Spleen (tissue), 11 donors: Measurements from ENCODE around the gene SIDT2. TPM values are rescaled to one million over a fixed set of nuclear protein-coding genes. Genes with fewer than 3 reads are reported as not detected.
A peak's percentile ranks its signal among the peaks of the same experiment; 100 is the strongest.

ENCODE experiments used
- DNase-seq: peaks from one replicate; pipeline ENCODE4 v3.0.0-alpha.2; 2020
- H3K27ac ChIP-seq, 8 donors: fragments of 200-600 bp; sonication (generic) in 7 of 8; 1 replicate in 4 of 8; 2 replicates in 4 of 8; pipeline versions ENCODE4 v1.5.0 to v1.8.0; 2016 to 2021; ENCODE audit warnings: inconsistent platforms in 4 of 8, mild to moderate bottlenecking in 4 of 8, moderate library complexity in 1 of 8
- H3K27me3 ChIP-seq, 7 donors: fragments of 200-600 bp; sonication (generic) in 6 of 7; replicated peaks in 1 of 7; 1 replicate in 4 of 7; 2 replicates in 3 of 7; pipeline versions ENCODE4 v1.5.0 to v1.8.0; 2016 to 2021; ENCODE audit warnings: inconsistent platforms in 3 of 7, mild to moderate bottlenecking in 1 of 7
- H3K36me3 ChIP-seq, 6 donors: fragments of 200-600 bp; sonication (generic) in 5 of 6; 1 replicate in 4 of 6; 2 replicates in 2 of 6; pipeline versions ENCODE4 v1.5.0 to v1.8.0; 2016 to 2021; ENCODE audit warnings: inconsistent platforms in 2 of 6
- H3K4me1 ChIP-seq, 6 donors: fragments of 200-600 bp; sonication (generic) in 5 of 6; 1 replicate in 3 of 6; 2 replicates in 3 of 6; pipeline versions ENCODE4 v1.5.0 to v1.8.0; 2016 to 2021; ENCODE audit warnings: inconsistent platforms in 3 of 6
- H3K4me3 ChIP-seq, 8 donors: fragments of 200-600 bp; sonication (generic) in 7 of 8; 1 replicate in 4 of 8; 2 replicates in 4 of 8; pipeline versions ENCODE4 v1.5.0 to v1.8.0; 2016 to 2021; ENCODE audit warnings: inconsistent platforms in 4 of 8, mild to moderate bottlenecking in 4 of 8, moderate library complexity in 2 of 8
- H3K9me3 ChIP-seq, 8 donors: fragments of 200-600 bp; sonication (generic) in 7 of 8; 1 replicate in 4 of 8; 2 replicates in 4 of 8; pipeline versions ENCODE4 v1.5.0 to v1.8.0; 2016 to 2021; ENCODE audit warnings: inconsistent platforms in 4 of 8
- CTCF ChIP-seq, 11 experiments: fragments of 200-600 bp in 7 of 11; fragments of 450-650 bp in 4 of 11; sonication (generic) in 4 of 11; IDR thresholded peaks in 8 of 11; conservative IDR thresholded peaks in 3 of 11; 1 replicate in 7 of 11; 2 replicates in 4 of 11; pipeline versions ENCODE4 v1.4.0 to v1.8.0; 2016 to 2021; ENCODE audit warnings: antibody characterized with exemption in 11 of 11, inconsistent platforms in 4 of 11, mild to moderate bottlenecking in 1 of 11
- POLR2A ChIP-seq, 3 donors: fragments of 450-650 bp; IDR thresholded peaks; one replicate each; pipeline ENCODE4 v1.5.1; 2017; ENCODE audit warnings: antibody characterized with exemption in 3 of 3, mild to moderate bottlenecking in 1 of 3
- POLR2AphosphoS5 ChIP-seq, 3 donors: sonication (generic); formaldehyde crosslinking; IDR thresholded peaks; one replicate each; pipeline ENCODE4 v1.5.1; 2017; ENCODE audit warnings: antibody characterized with exemption in 3 of 3
- WGBS, 5 donors: extraction: QIAGEN DNeasy Blood & Tissue Kit in 3 of 5; methylation state at CpG; one replicate each; pipeline versions ENCODE4 v1.1.5 to v1.1.7; 2013 to 2018; 5-methylcytosine and 5-hydroxymethylcytosine counted together
- intact Hi-C: fragments of 100-400 bp; cut with DNase I; formaldehyde crosslinking; loops from one replicate; pipeline ENCODE4 v1.15.0; 2023; ENCODE audit warnings: low total_unique reads
- polyA plus RNA-seq, 3 donors: library from polyadenylated mRNA; stranded (reverse); fragments of 200-250 nt; gene quantifications; one replicate each; pipeline ENCODE4 v1.2.1, GENCODE V29; 2013
- total RNA-seq, 7 donors: library from RNA; depleted of rRNA in 3 of 7; stranded (reverse); fragments of >200 nt in 3 of 7; fragmentation: NEBNext Ultra II Directional in 4 of 7; extraction: Animal tissue kit (Norgen Biotek cat#: 25700) in 4 of 7; gene quantifications; one replicate each; pipeline versions ENCODE4 v1.1.0 to v1.2.1, GENCODE V29; 2016 to 2021
- donor health status: healthy with polysubstance abuse.
- donor health status: DM: no; HTN: no; CAD: no; lungs with moderate emphysema.
- donor health status: DM: no; HTN: no; CAD: no.
- donor health status: Bipolar disorder and iron deficiency.
- donor health status: healthy.
- donor health status: DM: no; HTN: no; CAD: no.
- donor health status: DM: yes; HTN: yes; CAD: no.

SIDT2 gene
- total and polyA plus RNA-seq, 10 donors, result 21.3 to 83.8 (median 51.8) TPM

GRCh38 chr11:117202386-117203068 is 24.0 kb downstream of the SIDT2 start:
- intact Hi-C loops, result no loop called here
- peak overlapping the region in 6 of 8 donors; percentile 1 to 81 (median 78) for H3K27ac ChIP-seq
- TF ChIP-seq CTCF (IDR thresholded peaks at IDR 0.05 in 8 of 11, conservative IDR thresholded peaks at IDR 0.05 in 3 of 11) (no peak), POLR2A (IDR thresholded peaks at IDR 0.05) (no peak), POLR2AphosphoS5 (IDR thresholded peaks at IDR 0.05) (no peak)
- H3K36me3 ChIP-seq, result peaks cover 0 to 62% (median 25%) of the 10 kb centered on the region in 6 donors
- H3K9me3 ChIP-seq, result no peaks in the 10 kb centered on the region
- peaks cover 0 to 65% (median 19%) of the 10 kb centered on the region in 6 donors for H3K4me1 ChIP-seq
- peaks cover 0 to 5% (median 0%) of the 10 kb centered on the region in 7 donors for H3K27me3 ChIP-seq
- no peak for DNase-seq
- WGBS, 5 donors, result 84 to 96% (median 92%) methylated on average over 7 of the region's 7 CpGs
- H3K4me3 ChIP-seq, result peak overlapping the region in 5 of 8 donors; percentile 28 to 57 (median 41)

GRCh38 chr11:117203069-117203407 is 24.5 kb downstream of the SIDT2 start:
- peaks cover 0 to 61% (median 19%) of the 10 kb centered on the region in 6 donors for H3K4me1 ChIP-seq
- WGBS, 5 donors, result 93 to 99% (median 98%) methylated on average over 9 to 10 of the region's 10 CpGs
- H3K27ac ChIP-seq, result peak overlapping the region in 5 of 8 donors; percentile 26 to 81 (median 78)
- DNase-seq, result no peak
- peaks cover 0 to 59% (median 25%) of the 10 kb centered on the region in 6 donors for H3K36me3 ChIP-seq
- intact Hi-C loops, result no loop called here
- TF ChIP-seq POLR2A (IDR thresholded peaks at IDR 0.05) (no peak), POLR2AphosphoS5 (IDR thresholded peaks at IDR 0.05) (peak; percentile 19 to 79 (median 52))
- peaks cover 0 to 5% (median 0%) of the 10 kb centered on the region in 7 donors for H3K27me3 ChIP-seq
- peak overlapping the region in 3 of 8 donors; percentile 41 to 57 (median 45) for H3K4me3 ChIP-seq
- H3K9me3 ChIP-seq, result no peaks in the 10 kb centered on the region

- Histone ChIP-seq H3K4me3 (peak overlapping the region in 2 of 8 donors; percentile 41 to 57), H3K27ac (peak overlapping the region in 4 of 8 donors; percentile 73 to 81 (median 79)), H3K9me3 (no peaks in the 10 kb centered on the region), H3K4me1 (peaks cover 0 to 47% (median 15%) of the 10 kb centered on the region in 6 donors), H3K36me3 (peaks cover 0 to 55% (median 27%) of the 10 kb centered on the region in 6 donors), H3K27me3 (no peaks in the 10 kb centered on the region)
- intact Hi-C loops, result loop anchor here (5.0 kb wide), 1 partner anchor 72 kb away; no protein-coding TSS in a partner anchor
- TF ChIP-seq POLR2AphosphoS5 (IDR thresholded peaks at IDR 0.05), result peak in 2 of 3 donors; percentile 40 to 76
- no peak for TF ChIP-seq CTCF (IDR thresholded peaks at IDR 0.05 in 8 of 11, conservative IDR thresholded peaks at IDR 0.05 in 3 of 11)
- DNase-seq, result no peak
- 76 to 90% (median 84%) methylated on average over 15 to 17 of the region's 17 CpGs for WGBS, 5 donors
Measured at GRCh38 chr11:117204283-117205080, 25.9 kb downstream of the SIDT2 start.

GRCh38 chr11:117205211-117205818 is 26.8 kb downstream of the SIDT2 start:
- H3K27ac ChIP-seq, result peak overlapping the region in 4 of 8 donors; percentile 73 to 81 (median 79)
- no peak overlapping the region for H3K4me3 ChIP-seq
- peaks cover 0 to 44% (median 15%) of the 10 kb centered on the region in 6 donors for H3K4me1 ChIP-seq
- H3K9me3 ChIP-seq, result no peaks in the 10 kb centered on the region
- WGBS, 5 donors, result 80 to 91% (median 87%) methylated on average over 8 to 11 of the region's 11 CpGs
- DNase-seq, result no peak
- peaks cover 0 to 63% (median 27%) of the 10 kb centered on the region in 6 donors for H3K36me3 ChIP-seq
- intact Hi-C loops, result loop anchor here (5.0 kb wide), 1 partner anchor 73 kb away; no protein-coding TSS in a partner anchor
- TF ChIP-seq POLR2A (IDR thresholded peaks at IDR 0.05), result no peak
- TF ChIP-seq POLR2AphosphoS5 (IDR thresholded peaks at IDR 0.05), result peak; percentile 45 to 65 (median 62)
- no peaks in the 10 kb centered on the region for H3K27me3 ChIP-seq
